SJSA1 (cell line): ENCODE measurements around the gene WDR27. TPM values are rescaled to one million over a fixed set of nuclear protein-coding genes. Genes with fewer than 3 reads are reported as not detected.
"Not testable (repeated sequence)": the region's sequence is repeated elsewhere in the genome, so short reads cannot be mapped to it uniquely, and the experiment has no call there.

Source experiments
- DNase-seq, 2 experiments: peaks; one replicate each; pipeline ENCODE4 v3.0.0-alpha.2; 2015 to 2020; ENCODE audit warnings: low spot score in 2 of 2, low read depth in 1 of 2
- H3K27ac ChIP-seq: fragments of 250-450 bp; sonication (Bioruptor Pico); 2 replicates; pipeline ENCODE4 v1.5.1; 2020; ENCODE audit warnings: mild to moderate bottlenecking, moderate library complexity
- H3K27me3 ChIP-seq: fragments of 250-450 bp; sonication (Bioruptor Pico); replicated peaks from 2 replicates; pipeline ENCODE4 v1.5.1; 2020; ENCODE audit warnings: mild to moderate bottlenecking, moderate library complexity
- H3K36me3 ChIP-seq: fragments of 250-450 bp; sonication (Bioruptor Pico); 2 replicates; pipeline ENCODE4 v1.5.1; 2020; ENCODE audit warnings: mild to moderate bottlenecking
- H3K4me1 ChIP-seq: fragments of 250-450 bp; sonication (Bioruptor Pico); replicated peaks from 2 replicates; pipeline ENCODE4 v1.6.1; 2021; ENCODE audit warnings: mild to moderate bottlenecking
- H3K4me3 ChIP-seq: fragments of 250-450 bp; sonication (Bioruptor Pico); 2 replicates; pipeline ENCODE4 v1.5.1; 2020; ENCODE audit warnings: mild to moderate bottlenecking
- H3K9me3 ChIP-seq: fragments of 250-450 bp; sonication (Bioruptor Pico); replicated peaks from 2 replicates; pipeline ENCODE4 v1.5.1; 2020; ENCODE audit warnings: mild to moderate bottlenecking
- total RNA-seq: library from RNA; depleted of rRNA; stranded (reverse); fragments of >200 nt; shearing (Covaris generic); gene quantifications from 2 replicates; pipeline ENCODE4 v1.2.3, GENCODE V29; 2014

WDR27 gene
- total RNA-seq, 1 experiment from 2014 or later, result 9.6 TPM

DNA sequence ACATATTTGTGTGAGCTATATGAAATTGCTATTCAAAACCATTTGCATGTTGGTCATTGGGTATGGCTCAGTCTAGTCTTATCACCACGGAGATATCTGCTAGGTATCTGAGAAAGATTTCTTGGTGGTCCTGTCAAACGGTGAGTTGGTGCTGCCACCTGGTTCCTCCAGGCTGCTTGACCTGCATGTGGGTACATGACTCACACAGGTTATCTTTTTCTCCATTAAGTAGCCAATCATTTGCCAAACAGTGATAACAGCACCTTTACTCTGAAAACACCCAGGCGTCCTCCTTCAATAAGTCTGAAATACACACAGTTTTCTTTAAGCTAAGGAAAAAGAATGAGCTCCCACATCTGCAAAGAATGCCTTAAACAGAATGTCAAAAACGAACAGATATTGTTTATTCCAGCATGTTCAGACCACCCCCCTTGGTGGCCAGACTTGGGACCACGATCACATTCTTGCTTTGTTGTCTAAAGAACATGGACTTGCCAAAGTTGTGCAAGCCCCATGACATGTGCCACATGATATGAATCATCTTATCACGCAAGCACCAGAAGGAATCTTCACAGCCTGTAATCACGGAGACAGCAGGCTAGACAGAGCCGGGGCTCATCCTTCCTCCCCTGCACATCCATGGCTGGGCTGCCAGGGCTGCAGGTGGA lies 247.5 kb downstream of the WDR27 start:
- Histone ChIP-seq H3K4me1 (peaks cover 40% of the 10 kb centered on the region), H3K27ac (peak overlapping the region; percentile 29), H3K4me3 (no peak overlapping the region), H3K36me3 (no peaks in the 10 kb centered on the region), H3K9me3 (no peaks in the 10 kb centered on the region), H3K27me3 (no peaks in the 10 kb centered on the region)
- DNase-seq, result peak; percentile 82

DNA sequence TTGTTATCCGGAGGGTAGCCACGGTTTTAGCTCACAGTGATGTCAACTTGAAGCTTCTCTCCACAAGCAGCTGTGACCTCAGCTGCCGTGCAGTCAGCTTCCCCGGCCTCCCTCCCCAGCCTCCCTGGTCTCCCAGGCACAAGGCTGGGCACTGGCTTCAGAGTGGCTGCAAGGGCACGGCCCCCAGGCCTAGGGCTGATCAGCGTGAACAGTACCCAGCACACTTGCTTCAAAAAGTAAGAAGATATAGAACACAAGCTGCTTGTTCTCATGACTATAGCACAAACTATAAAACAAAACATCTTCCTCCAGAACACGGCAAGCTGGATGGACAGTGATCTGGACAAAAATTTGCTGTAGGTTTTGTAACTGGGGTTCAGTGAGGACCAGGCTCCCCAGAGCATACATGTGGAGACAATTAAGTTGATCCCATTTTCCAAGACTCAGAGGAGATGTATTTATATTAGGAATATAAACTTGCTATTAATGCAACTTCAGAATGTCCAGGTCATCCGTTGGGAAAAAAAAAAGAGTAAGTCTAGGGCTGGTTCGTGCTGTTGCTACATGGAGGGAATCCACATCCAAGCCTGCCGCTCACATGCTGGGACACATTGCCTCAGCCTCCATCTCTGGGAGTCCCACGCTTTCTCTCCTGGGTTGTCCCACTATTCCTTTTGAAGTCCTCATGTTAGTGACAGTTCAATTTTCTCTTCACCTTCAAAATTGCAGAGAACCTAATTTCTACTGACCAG lies 248.8 kb downstream of the WDR27 start:
- Histone ChIP-seq H3K36me3 (no peaks in the 10 kb centered on the region), H3K27me3 (no peaks in the 10 kb centered on the region), H3K27ac (peak overlapping the region; percentile 75; the same call in 1 of the 2 replicates), H3K4me3 (no peak overlapping the region), H3K4me1 (peaks cover 40% of the 10 kb centered on the region), H3K9me3 (no peaks in the 10 kb centered on the region)
- DNase-seq, result no peak

DNA sequence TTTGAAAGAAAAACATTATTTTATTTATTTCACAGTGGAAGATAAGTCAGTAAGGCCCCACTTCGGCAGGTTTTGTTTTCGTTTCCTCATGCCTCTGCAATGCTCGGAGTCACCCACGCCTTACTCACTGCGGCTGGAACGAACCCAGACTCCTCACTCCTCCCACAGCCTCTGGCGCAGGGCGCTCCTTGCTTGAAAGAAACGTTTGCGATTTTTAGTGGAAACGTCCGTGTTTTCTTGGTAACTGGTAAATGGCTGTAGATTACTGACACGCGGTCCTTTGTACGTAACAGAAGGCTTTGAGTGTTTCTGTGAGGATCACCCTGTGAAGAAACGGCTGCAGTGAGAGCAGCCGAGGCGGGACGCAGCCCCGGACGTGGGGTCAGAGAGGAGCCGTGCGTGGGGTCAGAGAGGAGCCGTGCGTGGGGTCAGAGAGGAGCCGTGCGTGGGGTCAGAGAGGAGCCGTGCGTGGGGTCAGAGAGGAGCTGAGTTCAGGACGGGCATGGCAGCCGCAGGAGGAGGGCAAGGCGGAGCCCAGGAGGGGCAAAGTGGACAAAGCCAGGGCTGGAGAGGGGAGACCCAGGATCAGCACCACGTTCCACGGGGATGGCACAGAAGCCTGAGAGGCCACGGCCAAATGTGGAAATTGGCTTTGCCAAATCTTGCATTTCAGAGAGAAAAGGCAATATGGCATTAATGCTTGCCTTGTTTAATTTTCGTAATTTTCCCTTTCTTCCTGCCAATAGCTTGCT lies 249.5 kb downstream of the WDR27 start:
- H3K27me3 ChIP-seq, result no peaks in the 10 kb centered on the region
- peak overlapping the region; percentile 22 for H3K4me3 ChIP-seq
- peak overlapping the region; percentile 75 for H3K27ac ChIP-seq
- H3K9me3 ChIP-seq, result no peaks in the 10 kb centered on the region
- peaks cover 40% of the 10 kb centered on the region for H3K4me1 ChIP-seq
- H3K36me3 ChIP-seq, result no peaks in the 10 kb centered on the region
- peak; percentile 84 to 90 for DNase-seq

DNA sequence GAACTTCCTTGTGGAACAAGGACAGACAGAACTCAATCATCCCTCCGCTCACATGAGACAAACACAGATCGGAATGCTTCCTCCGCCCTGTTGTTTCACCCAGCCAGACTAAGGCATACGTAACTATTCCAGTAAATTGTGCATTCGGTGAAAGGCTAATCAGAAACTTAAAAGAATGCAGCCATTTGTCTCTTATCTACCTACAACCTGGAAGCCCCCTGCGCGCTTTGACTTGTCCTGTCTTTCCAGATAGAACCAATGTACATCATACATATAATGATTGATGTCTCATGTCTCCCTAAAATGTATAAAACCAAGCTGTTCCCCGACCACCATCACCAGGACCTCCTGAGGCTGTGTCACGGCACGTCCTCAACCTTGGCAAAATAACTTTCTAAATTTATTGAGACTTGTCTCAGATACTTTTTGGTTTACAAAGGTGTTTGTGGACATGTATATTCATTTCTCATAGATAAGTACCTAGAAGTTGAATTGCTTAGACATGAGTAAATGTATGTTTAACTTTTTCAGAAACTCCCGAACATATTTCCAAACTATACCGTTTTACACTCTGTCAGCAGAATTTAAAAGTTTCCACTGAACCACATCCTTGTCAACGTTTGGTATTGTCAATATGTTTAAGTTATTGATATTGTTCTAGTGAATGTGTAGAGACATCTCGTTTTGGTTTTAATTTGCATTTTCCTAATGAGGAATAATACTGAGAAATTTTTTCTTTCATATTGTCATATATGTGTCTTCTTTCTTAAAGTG lies 250.6 kb downstream of the WDR27 start:
- Histone ChIP-seq H3K9me3 (no peaks in the 10 kb centered on the region), H3K27me3 (no peaks in the 10 kb centered on the region), H3K4me1 (peaks cover 40% of the 10 kb centered on the region), H3K4me3 (no peak overlapping the region), H3K27ac (peak overlapping the region; percentile 75), H3K36me3 (no peaks in the 10 kb centered on the region)
- no peak for DNase-seq

DNA sequence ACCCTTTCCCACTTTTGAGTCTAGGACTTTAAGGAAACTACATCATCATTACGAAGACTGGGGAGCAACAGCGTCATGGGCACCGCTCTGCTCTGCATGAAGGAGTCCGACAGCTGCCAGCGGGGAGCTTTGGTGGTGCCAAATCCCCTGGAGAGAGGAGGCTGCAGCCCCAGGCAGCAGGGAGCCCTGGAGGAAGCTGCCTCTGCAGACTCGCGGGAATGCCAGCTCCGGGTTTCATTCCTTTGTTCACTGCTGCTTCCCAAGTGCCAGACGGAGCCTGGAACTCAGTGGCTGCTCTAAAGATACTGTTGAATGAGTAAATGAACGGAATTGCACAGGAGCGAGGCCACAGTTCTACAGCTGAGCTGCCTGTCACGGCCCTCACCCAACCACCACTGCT lies 251.7 kb downstream of the WDR27 start:
- Histone ChIP-seq H3K4me1 (peaks cover 37% of the 10 kb centered on the region), H3K27me3 (no peaks in the 10 kb centered on the region), H3K27ac (no peak overlapping the region), H3K9me3 (no peaks in the 10 kb centered on the region), H3K4me3 (no peak overlapping the region), H3K36me3 (no peaks in the 10 kb centered on the region)
- no peak for DNase-seq

DNA sequence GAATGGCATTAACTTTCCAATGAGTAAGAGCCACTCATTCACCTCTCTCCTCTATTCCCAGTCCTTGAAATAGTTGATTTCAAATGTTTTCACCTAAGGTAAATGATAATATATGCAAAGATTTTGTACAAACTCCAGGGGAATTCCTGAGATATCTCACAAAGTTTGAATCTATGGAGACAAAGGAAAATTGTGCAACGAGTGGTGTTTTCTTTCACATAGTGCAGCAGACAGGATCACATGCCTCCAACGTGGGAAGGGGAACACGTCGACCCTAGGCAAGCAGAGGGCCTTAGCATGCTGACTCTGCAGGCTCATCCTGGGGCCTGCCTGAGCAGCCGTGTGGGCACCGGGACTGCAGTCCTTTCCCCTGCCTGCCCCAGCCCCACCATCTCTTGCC lies 252.6 kb downstream of the WDR27 start:
- H3K9me3 ChIP-seq, result no peaks in the 10 kb centered on the region
- H3K4me3 ChIP-seq, result no peak overlapping the region
- H3K27me3 ChIP-seq, result no peaks in the 10 kb centered on the region
- H3K36me3 ChIP-seq, result no peaks in the 10 kb centered on the region
- DNase-seq, result no peak
- no peak overlapping the region for H3K27ac ChIP-seq
- H3K4me1 ChIP-seq, result peaks cover 28% of the 10 kb centered on the region

DNA sequence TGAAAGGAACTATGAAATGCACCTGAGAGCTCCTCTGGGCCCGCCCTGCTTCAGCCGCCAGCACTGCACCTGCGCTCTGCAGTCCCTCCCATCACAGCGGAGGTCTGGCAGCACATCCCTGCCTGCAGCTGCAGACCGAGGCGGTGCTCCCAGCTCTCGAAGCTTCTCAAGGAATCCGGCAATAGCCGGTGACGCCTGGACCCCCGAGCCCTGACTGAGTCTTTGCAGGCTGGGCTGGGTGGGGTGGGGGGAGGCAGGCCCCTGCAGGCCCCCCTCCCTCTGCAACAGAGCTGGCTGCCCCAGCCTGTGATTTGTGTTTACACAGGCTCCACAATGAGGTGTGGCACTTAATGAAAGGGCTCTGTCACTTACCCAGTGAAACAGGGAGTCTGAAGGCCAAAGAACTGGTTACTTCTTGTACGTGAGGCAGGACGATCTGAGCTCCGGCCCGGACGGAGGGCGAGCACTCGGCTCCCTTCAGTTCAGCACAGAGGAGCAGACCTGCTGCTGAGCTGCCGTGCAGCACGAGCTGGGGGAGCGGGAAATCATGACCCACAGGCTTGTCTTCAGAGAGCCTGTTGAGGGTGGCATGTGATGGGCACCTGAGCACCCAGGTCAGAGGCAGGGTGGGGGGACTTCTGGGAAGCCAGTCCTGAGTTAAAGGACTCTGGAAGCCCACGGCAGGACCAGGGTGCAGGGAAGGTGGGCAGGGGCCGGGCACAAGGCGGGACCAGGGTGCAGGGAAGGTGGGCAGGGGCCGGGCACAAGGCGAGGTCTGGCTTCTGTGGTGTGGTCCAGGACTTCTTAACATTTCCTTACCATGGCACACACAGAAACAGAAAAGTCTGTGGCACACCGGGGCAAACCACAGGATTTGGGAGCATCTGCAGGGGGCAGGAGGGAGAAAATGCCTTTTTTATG lies 255.9 kb downstream of the WDR27 start:
- Histone ChIP-seq H3K27ac (no peak overlapping the region), H3K9me3 (no peaks in the 10 kb centered on the region), H3K4me3 (no peak overlapping the region), H3K36me3 (no peaks in the 10 kb centered on the region), H3K4me1 (no peaks in the 10 kb centered on the region; the same call in 1 of the 2 replicates), H3K27me3 (no peaks in the 10 kb centered on the region)
- no peak for DNase-seq

DNA sequence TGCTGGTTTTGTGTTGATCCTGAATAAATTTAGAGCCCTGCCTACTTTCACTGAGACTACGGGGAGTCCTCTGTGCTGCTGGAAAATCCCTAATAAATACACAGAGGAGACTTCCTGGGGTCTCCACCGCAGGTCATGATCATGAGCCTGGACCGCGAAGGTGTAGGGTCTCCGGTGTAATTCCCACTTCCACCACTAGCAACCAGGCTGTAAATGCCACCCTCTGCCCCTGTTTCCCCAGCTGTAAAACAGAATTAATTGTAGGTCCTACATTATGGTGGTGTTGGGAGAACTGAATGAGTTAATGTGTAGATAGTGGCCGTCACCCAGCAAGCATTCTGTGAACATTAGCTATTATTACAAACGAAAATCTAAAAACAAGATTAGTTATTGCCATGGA lies 256.6 kb downstream of the WDR27 start:
- Histone ChIP-seq H3K36me3 (no peaks in the 10 kb centered on the region), H3K27ac (no peak overlapping the region), H3K9me3 (no peaks in the 10 kb centered on the region), H3K4me3 (no peak overlapping the region), H3K27me3 (no peaks in the 10 kb centered on the region), H3K4me1 (no peaks in the 10 kb centered on the region)
- no peak for DNase-seq

DNA sequence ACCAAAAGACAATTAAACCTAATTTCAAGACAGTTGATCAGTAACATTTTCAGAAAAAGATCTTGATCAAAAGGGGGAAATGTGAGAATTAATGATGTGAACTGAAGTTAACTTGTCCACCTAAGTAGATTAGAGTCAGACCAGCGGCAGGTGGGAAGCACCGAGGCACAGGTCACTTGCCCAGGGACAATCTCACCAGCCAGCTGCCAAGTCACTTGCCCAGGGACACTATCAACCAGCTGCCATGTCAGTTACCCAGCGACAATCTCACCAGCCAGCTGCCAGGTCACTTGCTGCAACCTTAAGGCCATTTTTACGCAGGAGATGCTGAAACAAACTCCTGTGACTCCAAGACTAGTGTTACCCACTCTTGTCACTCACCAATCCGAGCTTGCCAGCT lies 260.5 kb downstream of the WDR27 start:
- H3K27me3 ChIP-seq, result no peaks in the 10 kb centered on the region
- DNase-seq, result no peak
- no peak overlapping the region for H3K27ac ChIP-seq

DNA sequence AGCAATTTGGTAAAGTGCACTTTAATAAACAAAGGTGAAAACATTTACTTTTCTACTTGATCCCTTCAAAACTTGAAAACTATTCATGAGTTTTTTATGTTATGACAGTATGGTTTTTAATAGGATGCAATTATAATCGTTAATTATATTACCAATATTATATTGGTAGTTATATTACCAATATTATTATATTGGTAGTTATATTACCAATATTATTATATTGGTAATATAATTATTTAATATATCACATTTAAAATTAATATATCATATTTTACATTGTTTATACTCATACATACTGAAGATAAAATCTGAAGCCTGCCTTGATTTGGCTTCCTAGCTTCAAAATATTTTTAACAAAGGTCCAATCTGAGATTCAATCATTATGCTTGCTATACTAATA lies 262.1 kb downstream of the WDR27 start:
- DNase-seq, result no peak
- Histone ChIP-seq H3K27me3 (no peaks in the 10 kb centered on the region), H3K4me1 (no peaks in the 10 kb centered on the region), H3K36me3 (no peaks in the 10 kb centered on the region), H3K4me3 (no peak overlapping the region), H3K27ac (no peak overlapping the region), H3K9me3 (no peaks in the 10 kb centered on the region)

More for the DNA sequence above, 260.5 kb downstream of the WDR27 start:
- H3K4me3 ChIP-seq, result no peak overlapping the region
- H3K36me3 ChIP-seq, result no peaks in the 10 kb centered on the region
- no peaks in the 10 kb centered on the region for H3K4me1 ChIP-seq
- H3K9me3 ChIP-seq, result no peaks in the 10 kb centered on the region

DNA sequence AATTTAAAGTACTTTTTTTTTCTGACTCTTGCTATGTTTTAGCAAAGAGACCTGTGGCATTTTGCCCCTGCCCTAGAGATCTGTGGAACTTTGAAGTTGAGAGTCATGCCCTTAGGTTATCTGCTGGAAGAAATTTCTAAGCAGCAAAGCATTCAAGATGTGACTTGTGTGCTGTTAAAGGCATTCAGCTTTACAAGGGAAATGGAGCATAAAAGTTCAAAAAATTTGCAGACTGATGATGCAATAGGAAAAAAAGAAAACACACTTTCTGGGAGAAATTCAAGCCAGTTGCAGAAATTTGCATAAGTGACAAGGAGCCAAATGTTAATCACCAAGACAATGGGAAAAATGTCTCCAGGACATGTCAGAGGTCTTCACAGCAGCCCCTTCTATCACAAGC lies 267.3 kb downstream of the WDR27 start:
- not testable (repeated sequence) for H3K27me3 ChIP-seq, DNase-seq, H3K4me3 ChIP-seq, H3K36me3 ChIP-seq, H3K9me3 ChIP-seq, H3K27ac ChIP-seq, H3K4me1 ChIP-seq

DNA sequence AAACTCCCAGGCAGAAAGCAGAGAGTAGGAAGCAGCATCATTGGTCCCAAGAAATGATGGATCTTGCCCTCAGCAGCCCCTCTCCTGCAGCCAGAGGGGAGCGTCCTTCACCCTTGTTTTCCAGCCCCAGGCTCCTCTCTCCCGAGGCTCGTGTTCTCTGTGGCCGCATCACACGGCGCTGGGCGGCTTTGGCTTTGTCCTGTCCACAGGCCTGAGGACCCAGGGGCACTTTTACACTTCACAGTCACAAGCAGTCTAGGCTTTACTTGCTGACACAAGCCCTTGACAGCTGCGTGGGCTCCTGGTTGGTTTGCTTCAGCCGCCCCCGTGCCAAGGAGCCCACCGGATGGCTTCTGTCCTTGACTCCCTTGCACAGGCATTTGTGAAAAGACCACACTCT lies 272.8 kb downstream of the WDR27 start:
- H3K27ac ChIP-seq, result no peak overlapping the region
- no peak overlapping the region for H3K4me3 ChIP-seq
- H3K36me3 ChIP-seq, result no peaks in the 10 kb centered on the region
- H3K27me3 ChIP-seq, result no peaks in the 10 kb centered on the region
- DNase-seq, result no peak
- peaks cover 5% of the 10 kb centered on the region for H3K9me3 ChIP-seq
- H3K4me1 ChIP-seq, result peaks cover 11% of the 10 kb centered on the region

DNA sequence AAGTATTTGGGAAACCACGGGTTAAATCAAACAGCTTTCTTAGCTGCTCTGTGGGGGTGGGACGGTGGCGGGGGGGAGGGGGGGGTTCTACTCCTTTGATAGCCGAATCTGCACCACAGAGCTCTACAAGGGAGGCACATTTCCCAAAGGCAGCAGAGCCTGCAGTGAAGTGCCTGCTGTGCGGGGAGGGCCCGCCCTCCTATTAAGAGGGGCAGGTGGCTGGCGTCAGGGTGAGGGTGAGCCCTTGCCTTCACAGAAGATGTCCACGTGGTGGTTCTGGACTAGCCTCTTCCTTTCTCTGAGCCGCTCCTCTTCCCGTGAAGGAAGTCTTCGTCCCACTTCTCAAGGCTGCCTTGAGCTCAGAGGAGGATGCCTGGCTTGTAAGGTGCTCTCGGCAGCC lies 273.3 kb downstream of the WDR27 start:
- no peaks in the 10 kb centered on the region for H3K36me3 ChIP-seq
- no peak overlapping the region for H3K4me3 ChIP-seq
- H3K4me1 ChIP-seq, result peaks cover 11% of the 10 kb centered on the region
- H3K27me3 ChIP-seq, result no peaks in the 10 kb centered on the region
- DNase-seq, result no peak
- peaks cover 5% of the 10 kb centered on the region for H3K9me3 ChIP-seq
- no peak overlapping the region for H3K27ac ChIP-seq
